ENCODE results near the gene SOSTDC1.

DNA sequence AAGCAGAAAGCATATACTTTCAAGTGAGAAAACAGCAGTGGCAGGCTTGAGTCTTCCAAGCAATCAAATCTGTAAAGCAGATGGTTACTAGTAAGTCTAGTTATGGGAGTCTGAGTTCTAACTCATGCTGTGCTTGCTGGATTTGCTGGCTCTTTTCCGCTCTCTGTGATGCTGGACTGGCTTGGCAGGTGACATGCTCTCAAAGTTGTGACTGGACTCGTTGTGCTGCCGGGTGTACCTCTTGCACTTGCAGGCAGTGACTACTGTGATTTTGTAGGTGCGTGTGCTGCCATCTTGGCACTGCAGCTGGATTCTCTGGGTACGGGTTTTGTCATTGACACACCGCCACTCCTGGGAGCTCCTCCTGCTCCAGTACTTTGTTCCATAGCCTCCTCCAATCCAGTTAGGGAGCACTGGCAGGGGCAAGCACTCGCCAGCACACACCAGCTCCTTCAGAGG lies 3.1 kb downstream of the SOSTDC1 start:
- TF ChIP-seq, protein P1, sequence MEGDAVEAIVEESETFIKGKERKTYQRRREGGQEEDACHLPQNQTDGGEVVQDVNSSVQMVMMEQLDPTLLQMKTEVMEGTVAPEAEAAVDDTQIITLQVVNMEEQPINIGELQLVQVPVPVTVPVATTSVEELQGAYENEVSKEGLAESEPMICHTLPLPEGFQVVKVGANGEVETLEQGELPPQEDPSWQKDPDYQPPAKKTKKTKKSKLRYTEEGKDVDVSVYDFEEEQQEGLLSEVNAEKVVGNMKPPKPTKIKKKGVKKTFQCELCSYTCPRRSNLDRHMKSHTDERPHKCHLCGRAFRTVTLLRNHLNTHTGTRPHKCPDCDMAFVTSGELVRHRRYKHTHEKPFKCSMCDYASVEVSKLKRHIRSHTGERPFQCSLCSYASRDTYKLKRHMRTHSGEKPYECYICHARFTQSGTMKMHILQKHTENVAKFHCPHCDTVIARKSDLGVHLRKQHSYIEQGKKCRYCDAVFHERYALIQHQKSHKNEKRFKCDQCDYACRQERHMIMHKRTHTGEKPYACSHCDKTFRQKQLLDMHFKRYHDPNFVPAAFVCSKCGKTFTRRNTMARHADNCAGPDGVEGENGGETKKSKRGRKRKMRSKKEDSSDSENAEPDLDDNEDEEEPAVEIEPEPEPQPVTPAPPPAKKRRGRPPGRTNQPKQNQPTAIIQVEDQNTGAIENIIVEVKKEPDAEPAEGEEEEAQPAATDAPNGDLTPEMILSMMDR (IDR thresholded peaks at IDR 0.05), result no peak
- no peak for TF ChIP-seq POLR2A (IDR thresholded peaks at IDR 0.05)
